ENCODE measurements around the gene C1QTNF7. TPM values are rescaled to one million over a fixed set of nuclear protein-coding genes. Genes with fewer than 3 reads are reported as not detected.

The C1QTNF7 gene
- total RNA-seq, 1 experiment from 2014 or later, result not detected

- no peak for ATAC-seq
- POLR2A ChIA-PET, result no interaction called here
- intact Hi-C loops (cut with micrococcal nuclease; ENCODE audit: unreplicated experiment) (loop anchor here (10.0 kb wide), 1 partner anchor 145 kb away; no protein-coding TSS in a partner anchor), in situ Hi-C loops (cut with HindIII; ENCODE audit: low pct_unique_long_range_greater_than_20kb, low sequenced_read_pairs) (no loop called here)
- BruUV-seq (replicated peaks), result no TSS peak
- TF ChIP-seq POLR2AphosphoS5 (IDR thresholded peaks at IDR 0.05; ENCODE audit: low read depth, low read length) (no peak), CTCF (IDR thresholded peaks at IDR 0.05) (no peak), TCF7L2 (IDR thresholded peaks at IDR 0.05; ENCODE audit: low read depth, low read length) (no peak)
- Histone ChIP-seq H3K4me3 (ENCODE audit: low read depth in 2 of 2, low read length in 2 of 2) (no peak overlapping the region), H3K4me1 (ENCODE audit: control insufficient read depth, insufficient read depth, low read length) (no peaks in the 10 kb centered on the region), H3K27ac (ENCODE audit: low read length) (no peak overlapping the region), H3K9me3 (ENCODE audit: control insufficient read depth, insufficient read depth, low read depth, low read length) (no peaks in the 10 kb centered on the region), H3K27me3 (ENCODE audit: control insufficient read depth, insufficient read depth, low read length) (no peaks in the 10 kb centered on the region), H3K36me3 (ENCODE audit: control insufficient read depth, insufficient read depth, low read length) (no peaks in the 10 kb centered on the region)
- no peak for DNase-seq (ENCODE audit: low read depth, low spot score)
- CTCF ChIA-PET, result no interaction called here
Observed at GRCh38 chr4:15489551-15489950, 61.7 kb downstream of the C1QTNF7 start.

- Histone ChIP-seq H3K36me3 (ENCODE audit: control insufficient read depth, insufficient read depth, low read length) (no peaks in the 10 kb centered on the region), H3K27me3 (ENCODE audit: control insufficient read depth, insufficient read depth, low read length) (no peaks in the 10 kb centered on the region), H3K4me3 (ENCODE audit: low read depth in 2 of 2, low read length in 2 of 2) (no peak overlapping the region), H3K4me1 (ENCODE audit: control insufficient read depth, insufficient read depth, low read length) (no peaks in the 10 kb centered on the region), H3K27ac (ENCODE audit: low read length) (no peak overlapping the region), H3K9me3 (ENCODE audit: control insufficient read depth, insufficient read depth, low read depth, low read length) (no peaks in the 10 kb centered on the region)
- DNase-seq (ENCODE audit: low read depth, low spot score) (no peak), ATAC-seq (no peak)
- in situ Hi-C loops (cut with HindIII; ENCODE audit: low pct_unique_long_range_greater_than_20kb, low sequenced_read_pairs), result no loop called here
- no peak for TF ChIP-seq REST (IDR thresholded peaks at IDR 0.05; ENCODE audit: insufficient read depth in 1 of 2, low read depth in 2 of 2, low read length in 1 of 2)
- no peak for TF ChIP-seq TCF7L2 (IDR thresholded peaks at IDR 0.05; ENCODE audit: low read depth, low read length)
- TF ChIP-seq SIN3A (IDR thresholded peaks at IDR 0.05; ENCODE audit: borderline replicate concordance, insufficient read depth, low read depth, low read length), result no peak
- no peak for TF ChIP-seq POLR2AphosphoS5 (IDR thresholded peaks at IDR 0.05; ENCODE audit: low read depth, low read length)
- TF ChIP-seq CTCF (IDR thresholded peaks at IDR 0.05), result no peak
- intact Hi-C loops (cut with micrococcal nuclease; ENCODE audit: unreplicated experiment), result no loop called here
- CTCF ChIA-PET, result no interaction called here
- POLR2A ChIA-PET, result no interaction called here
- no TSS peak for BruUV-seq (replicated peaks)
Observed at GRCh38 chr4:15493411-15493810, 65.6 kb downstream of the C1QTNF7 start.
